Spleen (tissue), 11 donors: ENCODE results near the gene CCDC102A. TPM values are rescaled to one million over a fixed set of nuclear protein-coding genes. Genes with fewer than 3 reads are reported as not detected.

Experiments
- DNase-seq: peaks from one replicate; pipeline ENCODE4 v3.0.0-alpha.2; 2020
- H3K27ac ChIP-seq, 8 donors: fragments of 200-600 bp; sonication (generic) in 7 of 8; 1 replicate in 4 of 8; 2 replicates in 4 of 8; pipeline versions ENCODE4 v1.5.0 to v1.8.0; 2016 to 2021; ENCODE audit warnings: inconsistent platforms in 4 of 8, mild to moderate bottlenecking in 4 of 8, moderate library complexity in 1 of 8
- H3K27me3 ChIP-seq, 7 donors: fragments of 200-600 bp; sonication (generic) in 6 of 7; replicated peaks in 1 of 7; 1 replicate in 4 of 7; 2 replicates in 3 of 7; pipeline versions ENCODE4 v1.5.0 to v1.8.0; 2016 to 2021; ENCODE audit warnings: inconsistent platforms in 3 of 7, mild to moderate bottlenecking in 1 of 7
- H3K36me3 ChIP-seq, 6 donors: fragments of 200-600 bp; sonication (generic) in 5 of 6; 1 replicate in 4 of 6; 2 replicates in 2 of 6; pipeline versions ENCODE4 v1.5.0 to v1.8.0; 2016 to 2021; ENCODE audit warnings: inconsistent platforms in 2 of 6
- H3K4me1 ChIP-seq, 6 donors: fragments of 200-600 bp; sonication (generic) in 5 of 6; 1 replicate in 3 of 6; 2 replicates in 3 of 6; pipeline versions ENCODE4 v1.5.0 to v1.8.0; 2016 to 2021; ENCODE audit warnings: inconsistent platforms in 3 of 6
- H3K4me3 ChIP-seq, 8 donors: fragments of 200-600 bp; sonication (generic) in 7 of 8; 1 replicate in 4 of 8; 2 replicates in 4 of 8; pipeline versions ENCODE4 v1.5.0 to v1.8.0; 2016 to 2021; ENCODE audit warnings: inconsistent platforms in 4 of 8, mild to moderate bottlenecking in 4 of 8, moderate library complexity in 2 of 8
- H3K9me3 ChIP-seq, 8 donors: fragments of 200-600 bp; sonication (generic) in 7 of 8; 1 replicate in 4 of 8; 2 replicates in 4 of 8; pipeline versions ENCODE4 v1.5.0 to v1.8.0; 2016 to 2021; ENCODE audit warnings: inconsistent platforms in 4 of 8
- POLR2A ChIP-seq, 3 donors: fragments of 450-650 bp; IDR thresholded peaks; one replicate each; pipeline ENCODE4 v1.5.1; 2017; ENCODE audit warnings: antibody characterized with exemption in 3 of 3, mild to moderate bottlenecking in 1 of 3
- POLR2AphosphoS5 ChIP-seq, 3 donors: sonication (generic); formaldehyde crosslinking; IDR thresholded peaks; one replicate each; pipeline ENCODE4 v1.5.1; 2017; ENCODE audit warnings: antibody characterized with exemption in 3 of 3
- WGBS, 5 donors: extraction: QIAGEN DNeasy Blood & Tissue Kit in 3 of 5; methylation state at CpG; one replicate each; pipeline versions ENCODE4 v1.1.5 to v1.1.7; 2013 to 2018; 5-methylcytosine and 5-hydroxymethylcytosine counted together
- intact Hi-C: fragments of 100-400 bp; cut with DNase I; formaldehyde crosslinking; loops from one replicate; pipeline ENCODE4 v1.15.0; 2023; ENCODE audit warnings: low total_unique reads
- polyA plus RNA-seq, 3 donors: library from polyadenylated mRNA; stranded (reverse); fragments of 200-250 nt; gene quantifications; one replicate each; pipeline ENCODE4 v1.2.1, GENCODE V29; 2013
- total RNA-seq, 7 donors: library from RNA; depleted of rRNA in 3 of 7; stranded (reverse); fragments of >200 nt in 3 of 7; fragmentation: NEBNext Ultra II Directional in 4 of 7; extraction: Animal tissue kit (Norgen Biotek cat#: 25700) in 4 of 7; gene quantifications; one replicate each; pipeline versions ENCODE4 v1.1.0 to v1.2.1, GENCODE V29; 2016 to 2021
- TF ChIP-seq, protein P1 (sequence below), 11 experiments: fragments of 200-600 bp in 7 of 11; fragments of 450-650 bp in 4 of 11; sonication (generic) in 4 of 11; IDR thresholded peaks in 8 of 11; conservative IDR thresholded peaks in 3 of 11; 1 replicate in 7 of 11; 2 replicates in 4 of 11; pipeline versions ENCODE4 v1.4.0 to v1.8.0; 2016 to 2021; ENCODE audit warnings: antibody characterized with exemption in 11 of 11, inconsistent platforms in 4 of 11, mild to moderate bottlenecking in 1 of 11
- donor health status: healthy with polysubstance abuse.
- donor health status: DM: no; HTN: no; CAD: no; lungs with moderate emphysema.
- donor health status: DM: no; HTN: no; CAD: no.
- donor health status: Bipolar disorder and iron deficiency.
- donor health status: healthy.
- donor health status: DM: no; HTN: no; CAD: no.
- donor health status: DM: yes; HTN: yes; CAD: no.

CCDC102A gene
- total and polyA plus RNA-seq, 10 donors, result 4.6 to 14.8 (median 7.8) TPM

DNA sequence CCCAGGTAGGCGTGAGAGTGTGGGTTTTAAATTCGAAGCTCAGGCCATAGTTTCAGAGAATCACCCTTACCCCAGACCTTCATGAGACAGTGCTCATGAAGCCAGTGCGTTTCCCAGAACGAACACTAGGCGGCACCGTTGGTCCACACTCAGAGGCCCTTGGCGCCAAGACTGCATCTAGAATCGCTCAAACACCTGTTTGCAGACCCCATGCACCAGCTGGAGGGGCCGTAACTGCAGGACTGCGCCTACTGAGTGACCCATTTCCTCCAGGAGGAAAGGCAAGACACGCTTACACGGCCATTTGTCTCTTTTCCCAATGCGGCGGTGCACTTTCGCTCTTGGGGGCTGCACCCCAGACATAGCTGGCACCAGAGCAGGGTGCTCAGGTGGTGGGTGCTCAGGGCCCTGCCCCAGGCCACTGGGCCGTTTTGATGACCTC is 40.1 kb upstream of the CCDC102A start:
- DNase-seq, result peak; percentile 91
- H3K4me1 ChIP-seq, result peaks cover 4 to 38% (median 25%) of the 10 kb centered on the region in 6 donors
- TF ChIP-seq POLR2AphosphoS5 (IDR thresholded peaks at IDR 0.05) (peak in 2 of 3 donors; percentile 8), POLR2A (IDR thresholded peaks at IDR 0.05) (no peak)
- TF ChIP-seq, protein P1, sequence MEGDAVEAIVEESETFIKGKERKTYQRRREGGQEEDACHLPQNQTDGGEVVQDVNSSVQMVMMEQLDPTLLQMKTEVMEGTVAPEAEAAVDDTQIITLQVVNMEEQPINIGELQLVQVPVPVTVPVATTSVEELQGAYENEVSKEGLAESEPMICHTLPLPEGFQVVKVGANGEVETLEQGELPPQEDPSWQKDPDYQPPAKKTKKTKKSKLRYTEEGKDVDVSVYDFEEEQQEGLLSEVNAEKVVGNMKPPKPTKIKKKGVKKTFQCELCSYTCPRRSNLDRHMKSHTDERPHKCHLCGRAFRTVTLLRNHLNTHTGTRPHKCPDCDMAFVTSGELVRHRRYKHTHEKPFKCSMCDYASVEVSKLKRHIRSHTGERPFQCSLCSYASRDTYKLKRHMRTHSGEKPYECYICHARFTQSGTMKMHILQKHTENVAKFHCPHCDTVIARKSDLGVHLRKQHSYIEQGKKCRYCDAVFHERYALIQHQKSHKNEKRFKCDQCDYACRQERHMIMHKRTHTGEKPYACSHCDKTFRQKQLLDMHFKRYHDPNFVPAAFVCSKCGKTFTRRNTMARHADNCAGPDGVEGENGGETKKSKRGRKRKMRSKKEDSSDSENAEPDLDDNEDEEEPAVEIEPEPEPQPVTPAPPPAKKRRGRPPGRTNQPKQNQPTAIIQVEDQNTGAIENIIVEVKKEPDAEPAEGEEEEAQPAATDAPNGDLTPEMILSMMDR (IDR thresholded peaks at IDR 0.05 in 8 of 11, conservative IDR thresholded peaks at IDR 0.05 in 3 of 11), result peak; percentile 89 to 95 (median 92)
- H3K27me3 ChIP-seq, result peaks cover 0 to 10% (median 0%) of the 10 kb centered on the region in 7 donors
- H3K36me3 ChIP-seq, result peaks cover 0 to 26% (median 6%) of the 10 kb centered on the region in 6 donors
- intact Hi-C loops, result loop anchor here (5.0 kb wide), 1 partner anchor 71 kb away; no protein-coding TSS in a partner anchor
- no peaks in the 10 kb centered on the region for H3K9me3 ChIP-seq
- H3K4me3 ChIP-seq, result no peak overlapping the region
- peak overlapping the region in 3 of 8 donors; percentile 69 to 83 (median 76) for H3K27ac ChIP-seq
- 19 to 24% (median 20%) methylated on average over 15 to 16 of the region's 16 CpGs for WGBS, 5 donors

DNA sequence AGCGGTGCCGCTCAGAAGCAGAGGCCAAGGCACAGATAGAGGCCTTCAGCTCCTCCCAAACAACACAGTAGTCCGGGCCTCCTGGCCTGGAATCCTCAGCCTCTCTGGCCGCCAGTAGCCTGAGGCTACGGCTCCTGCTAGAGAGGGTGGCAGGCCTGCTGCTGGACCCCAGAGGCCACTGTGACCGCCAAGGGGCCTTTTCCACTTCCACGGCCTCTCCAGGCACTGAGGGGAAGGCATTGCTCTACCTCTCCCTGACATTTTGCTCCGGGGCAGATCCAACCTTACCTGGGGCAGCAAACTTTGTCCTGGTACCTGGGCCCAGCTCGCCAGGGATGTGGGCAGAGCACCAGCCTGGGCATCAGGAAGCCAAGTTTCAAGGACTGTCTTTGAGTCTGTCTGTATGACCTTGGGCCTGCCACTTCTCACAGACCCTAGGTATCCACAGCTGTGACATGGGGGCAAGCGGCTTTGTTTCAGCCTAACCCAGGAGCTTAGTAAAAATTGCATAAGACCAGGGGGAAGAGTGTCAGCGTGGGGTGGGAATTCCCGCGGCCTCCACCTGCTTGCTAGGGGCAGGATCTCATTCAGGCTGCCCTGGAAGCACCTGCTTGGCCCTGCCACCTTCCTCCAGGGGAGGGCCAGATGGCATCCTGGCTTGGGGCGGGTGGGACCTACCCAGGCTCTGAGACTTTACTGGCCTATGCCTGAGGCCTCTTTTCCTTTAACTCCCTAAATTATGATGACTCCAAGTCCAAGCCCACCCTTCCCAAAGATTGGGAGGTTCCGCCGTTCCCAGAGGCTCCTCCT is 39.3 kb upstream of the CCDC102A start:
- TF ChIP-seq, protein P1 (IDR thresholded peaks at IDR 0.05 in 8 of 11, conservative IDR thresholded peaks at IDR 0.05 in 3 of 11), result no peak
- TF ChIP-seq POLR2AphosphoS5 (IDR thresholded peaks at IDR 0.05) (no peak), POLR2A (IDR thresholded peaks at IDR 0.05) (no peak)
- peaks cover 0 to 10% (median 0%) of the 10 kb centered on the region in 7 donors for H3K27me3 ChIP-seq
- 72 to 91% (median 85%) methylated on average over 14 to 16 of the region's 16 CpGs for WGBS, 5 donors
- H3K27ac ChIP-seq, result no peak overlapping the region
- no peak overlapping the region for H3K4me3 ChIP-seq
- H3K4me1 ChIP-seq, result peaks cover 4 to 38% (median 25%) of the 10 kb centered on the region in 6 donors
- intact Hi-C loops, result loop anchor here (5.0 kb wide), 1 partner anchor 72 kb away; no protein-coding TSS in a partner anchor
- no peaks in the 10 kb centered on the region for H3K9me3 ChIP-seq
- no peak for DNase-seq
- peaks cover 0 to 33% (median 10%) of the 10 kb centered on the region in 6 donors for H3K36me3 ChIP-seq

DNA sequence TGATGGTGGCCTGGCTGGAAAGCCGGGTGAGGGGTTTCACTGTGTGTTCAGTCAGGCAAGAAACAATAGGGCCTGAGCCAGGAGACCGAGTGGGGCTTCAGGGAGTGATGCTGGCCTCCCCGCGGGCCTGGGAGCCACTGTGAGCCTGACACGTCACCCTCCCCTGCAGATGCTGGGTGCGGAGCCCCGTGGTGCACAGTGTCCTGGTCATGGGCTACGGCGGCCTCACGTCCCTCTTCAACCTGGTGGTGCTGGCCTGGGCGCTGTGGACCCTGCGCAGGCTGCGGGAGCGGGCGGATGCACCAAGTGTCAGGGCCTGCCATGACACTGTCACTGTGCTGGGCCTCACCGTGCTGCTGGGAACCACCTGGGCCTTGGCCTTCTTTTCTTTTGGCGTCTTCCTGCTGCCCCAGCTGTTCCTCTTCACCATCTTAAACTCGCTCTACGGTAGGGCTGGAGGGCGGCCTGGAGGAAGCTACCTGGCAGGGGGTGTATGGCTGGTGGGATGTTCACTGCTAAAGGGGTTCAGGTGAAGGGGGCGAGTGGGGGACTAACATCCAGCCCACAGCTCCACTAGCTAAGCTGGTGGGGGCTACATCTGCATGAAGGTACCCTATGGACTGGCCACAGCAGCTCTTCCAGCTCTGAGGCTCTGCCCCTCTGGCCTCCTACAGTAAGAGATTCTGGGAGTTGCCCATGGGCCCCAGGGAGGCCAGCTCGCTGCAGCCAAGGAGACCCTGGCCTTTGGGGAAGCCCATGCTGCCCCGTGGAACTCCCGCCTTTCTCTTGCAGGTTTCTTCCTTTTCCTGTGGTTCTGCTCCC is 38.5 kb upstream of the CCDC102A start:
- 87 to 93% (median 90%) methylated on average over 20 to 24 of the region's 24 CpGs for WGBS, 5 donors
- intact Hi-C loops, result loop anchor here (5.0 kb wide), 1 partner anchor 72 kb away; no protein-coding TSS in a partner anchor
- H3K4me1 ChIP-seq, result peaks cover 4 to 38% (median 25%) of the 10 kb centered on the region in 6 donors
- no peak overlapping the region for H3K27ac ChIP-seq
- peaks cover 0 to 42% (median 14%) of the 10 kb centered on the region in 6 donors for H3K36me3 ChIP-seq
- H3K4me3 ChIP-seq, result no peak overlapping the region
- no peaks in the 10 kb centered on the region for H3K9me3 ChIP-seq
- TF ChIP-seq POLR2A (IDR thresholded peaks at IDR 0.05) (no peak), POLR2AphosphoS5 (IDR thresholded peaks at IDR 0.05) (peak in 1 of 3 donors; percentile 26)
- TF ChIP-seq, protein P1 (IDR thresholded peaks at IDR 0.05 in 8 of 11, conservative IDR thresholded peaks at IDR 0.05 in 3 of 11), result no peak
- peaks cover 0 to 10% (median 0%) of the 10 kb centered on the region in 7 donors for H3K27me3 ChIP-seq
- DNase-seq, result no peak
